GM12892 (cell line): ENCODE results near the gene CCDC70.
"Not testable (repeated sequence)": the region's sequence is repeated elsewhere in the genome, so short reads cannot be mapped to it uniquely, and the experiment has no call there.

Experiments used
- DNase-seq: peaks from one replicate; pipeline ENCODE4 v3.0.0; 2011; ENCODE audit not compliant: insufficient read length
- FAIRE-seq: peaks from 2 replicates; lab custom pipeline; 2011; peaks lifted over from hg19 to GRCh38; lab: Jason Lieb, UNC
- POLR2A ChIP-seq: IDR thresholded peaks from 2 replicates; pipeline ENCODE4 v1.6.1; 2011; ENCODE audit warnings: low read depth, low read length, control low read depth
- POLR2AphosphoS5 ChIP-seq: IDR thresholded peaks from 2 replicates; pipeline ENCODE4 v1.6.1; 2011; ENCODE audit warnings: low read depth, low read length, control low read depth
- TAF1 ChIP-seq: IDR thresholded peaks from 2 replicates; pipeline ENCODE4 v1.6.1; 2011; ENCODE audit warnings: low read depth, mild to moderate bottlenecking, control low read depth, low read length, borderline replicate concordance

CCDC70 gene

GRCh38 chr13:51895906-51896888 lies 34.4 kb downstream of the CCDC70 start:
- peak; percentile 31 for DNase-seq
- FAIRE-seq, result peak; percentile 21
- TF ChIP-seq POLR2AphosphoS5 (no peak), POLR2A (no peak), TAF1 (no peak)

DNA sequence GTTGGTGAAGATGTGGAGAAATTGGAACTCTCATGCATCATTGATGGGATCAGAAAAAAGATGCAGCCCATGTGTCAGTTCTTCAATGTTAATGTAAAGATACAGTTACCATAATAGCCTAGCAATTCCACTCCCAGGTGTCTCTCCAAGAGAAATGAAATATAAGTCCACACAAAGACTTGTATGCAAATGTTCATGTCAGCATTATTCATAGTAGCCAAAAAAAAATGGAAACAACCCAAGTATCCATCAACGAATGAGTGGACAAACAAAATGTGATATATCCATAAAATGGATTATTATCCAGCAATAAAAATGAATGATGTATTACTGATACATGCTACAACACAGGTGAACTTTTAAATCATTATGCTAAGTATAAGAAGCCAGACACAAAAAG lies 38.7 kb downstream of the CCDC70 start:
- no peak for FAIRE-seq

GRCh38 chr13:51902776-51903175 lies 41.0 kb downstream of the CCDC70 start:
- no peak for DNase-seq
- TF ChIP-seq POLR2A, result no peak
- no peak for TF ChIP-seq TAF1
- no peak for TF ChIP-seq POLR2AphosphoS5
- no peak for FAIRE-seq

More for the DNA sequence above, 38.7 kb downstream of the CCDC70 start:
- TF ChIP-seq POLR2AphosphoS5, result no peak
- no peak for TF ChIP-seq POLR2A
- TF ChIP-seq TAF1, result no peak
- no peak for DNase-seq

GRCh38 chr13:51905787-51906186 lies 44.0 kb downstream of the CCDC70 start:
- no peak for DNase-seq

DNA sequence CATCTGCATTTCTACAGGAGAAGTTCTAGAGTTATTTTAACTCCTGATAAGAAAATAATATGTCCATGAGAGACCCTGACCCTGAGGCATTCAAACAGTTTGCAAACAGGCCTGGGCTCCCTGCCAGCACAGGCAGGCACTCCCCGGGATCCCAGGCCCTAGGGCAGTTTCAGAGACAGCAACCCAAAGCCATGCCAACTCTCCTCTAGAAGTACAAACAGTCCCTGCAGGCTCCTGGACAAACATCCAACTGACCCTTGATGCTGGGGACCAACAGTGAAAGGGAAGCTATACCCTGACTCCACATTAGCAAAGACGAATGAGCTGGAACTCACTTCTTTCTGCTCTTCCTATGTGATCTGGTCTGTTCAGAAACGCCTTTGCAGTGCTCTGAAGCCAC lies 44.8 kb downstream of the CCDC70 start:
- no peak for DNase-seq
- TF ChIP-seq TAF1 (no peak), POLR2A (no peak), POLR2AphosphoS5 (no peak)

More at GRCh38 chr13:51905787-51906186, 44.0 kb downstream of the CCDC70 start:
- FAIRE-seq, result no peak
- TF ChIP-seq POLR2A (no peak), POLR2AphosphoS5 (no peak), TAF1 (no peak)

GRCh38 chr13:51907040-51907732 lies 45.4 kb downstream of the CCDC70 start:
- TF ChIP-seq POLR2A (no peak), POLR2AphosphoS5 (no peak), TAF1 (no peak)
- FAIRE-seq (no peak), DNase-seq (no peak)

More for the DNA sequence above, 44.8 kb downstream of the CCDC70 start:
- FAIRE-seq, result no peak

DNA sequence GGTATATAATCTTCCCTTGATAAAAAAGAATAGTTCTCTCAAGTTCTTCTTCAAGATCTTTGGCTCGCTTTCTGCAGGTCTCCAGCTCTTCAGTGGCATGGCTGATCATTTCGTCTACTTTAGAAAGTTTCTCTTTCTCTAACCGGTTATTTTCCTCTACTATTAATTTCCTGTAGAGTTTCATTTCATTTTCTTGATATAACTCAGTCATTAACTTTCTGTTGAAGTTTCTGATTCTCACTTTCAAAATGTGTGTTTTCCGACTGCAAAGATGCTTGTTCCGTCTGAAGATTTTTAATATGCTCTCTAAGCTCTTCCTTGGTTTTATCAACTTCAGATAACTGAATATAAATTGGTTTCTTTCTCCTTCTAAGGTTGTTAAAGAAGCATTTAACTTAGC lies 47.5 kb downstream of the CCDC70 start:
- FAIRE-seq, DNase-seq: not testable (repeated sequence)

DNA sequence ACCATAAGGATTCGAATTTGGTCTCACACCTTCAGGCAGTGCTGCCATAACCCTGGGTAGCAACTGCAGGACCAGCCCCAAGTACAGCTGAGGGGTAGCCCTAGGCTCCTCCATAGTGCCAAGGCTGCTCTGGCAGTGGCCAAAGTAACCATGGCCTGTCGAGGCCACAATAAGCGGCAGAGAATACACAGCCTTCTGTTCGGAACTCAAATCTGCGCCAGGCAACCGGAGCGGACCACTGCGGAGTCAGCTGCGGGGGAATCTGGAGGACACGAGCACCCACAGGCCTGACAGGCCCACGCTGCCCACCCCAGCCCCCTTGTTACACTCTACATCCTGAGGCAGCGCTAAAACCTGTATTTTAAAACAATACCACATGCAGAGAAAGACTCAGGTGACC lies 48.7 kb downstream of the CCDC70 start:
- no peak for FAIRE-seq
- TF ChIP-seq POLR2A (no peak), TAF1 (no peak), POLR2AphosphoS5 (no peak)
- DNase-seq, result no peak

- no peak for DNase-seq
Measured at GRCh38 chr13:51912091-51912490, 50.3 kb downstream of the CCDC70 start.

GRCh38 chr13:51912511-51913225 lies 50.9 kb downstream of the CCDC70 start:
- no peak for FAIRE-seq
- TF ChIP-seq POLR2A, result no peak
- no peak for TF ChIP-seq POLR2AphosphoS5
- no peak for TF ChIP-seq TAF1
- no peak for DNase-seq

More at GRCh38 chr13:51912091-51912490, 50.3 kb downstream of the CCDC70 start:
- FAIRE-seq, result no peak
- TF ChIP-seq POLR2AphosphoS5, result no peak
- TF ChIP-seq TAF1, result no peak
- no peak for TF ChIP-seq POLR2A
